Thyroid gland (tissue), 4 donors: ENCODE measurements around the gene PARD3.

ENCODE experiments used
- POLR2A ChIP-seq, 2 donors: fragments of 450-650 bp; IDR thresholded peaks; one replicate each; pipeline ENCODE4 v1.6.1; 2017; ENCODE audit warnings: antibody characterized with exemption in 2 of 2, mild to moderate bottlenecking in 2 of 2, moderate library complexity in 1 of 2
- TF ChIP-seq, protein P1 (sequence below), 6 experiments: fragments of 200-600 bp in 3 of 6; fragments of 450-650 bp in 3 of 6; sonication (generic) in 3 of 6; IDR thresholded peaks; one replicate each; pipeline ENCODE4 v1.5.1; 2016 to 2019; ENCODE audit warnings: antibody characterized with exemption in 6 of 6, mild to moderate bottlenecking in 2 of 6, inconsistent platforms in 1 of 6, moderate library complexity in 1 of 6

DNA sequence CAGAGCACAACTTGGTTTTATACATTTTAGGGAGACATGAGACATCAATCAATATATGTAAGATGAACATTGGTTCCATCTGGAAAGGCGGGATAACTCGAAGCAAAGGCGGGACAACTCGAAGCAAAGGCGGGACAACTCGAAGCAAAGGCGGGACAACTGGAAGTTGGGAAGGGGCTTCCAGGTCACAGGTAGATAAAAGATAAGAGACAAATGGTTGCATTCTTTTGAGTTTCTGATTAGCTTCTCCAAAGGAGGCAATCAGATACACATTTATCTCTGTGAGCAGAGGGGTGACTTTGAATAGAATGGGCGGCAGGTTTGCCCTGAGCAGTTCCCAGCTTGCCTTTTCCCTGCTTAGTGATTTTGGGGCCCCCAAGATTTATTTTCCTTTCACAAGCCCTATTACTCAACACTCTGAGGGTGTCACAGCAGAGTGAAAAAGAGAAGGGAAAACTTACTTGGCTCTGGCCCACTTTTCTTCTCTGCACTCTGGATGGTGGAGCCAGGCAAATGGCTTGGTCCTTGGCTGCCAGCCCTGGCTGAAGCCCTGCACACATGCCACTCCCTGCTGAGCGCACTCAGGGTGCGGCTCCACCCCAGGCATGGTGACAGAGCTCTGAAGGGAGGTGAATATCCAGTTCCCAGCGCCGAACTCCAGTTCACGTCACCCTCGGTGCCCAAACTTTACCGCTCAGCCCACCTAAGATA is 46.7 kb downstream of the PARD3 start:
- TF ChIP-seq, protein P1, sequence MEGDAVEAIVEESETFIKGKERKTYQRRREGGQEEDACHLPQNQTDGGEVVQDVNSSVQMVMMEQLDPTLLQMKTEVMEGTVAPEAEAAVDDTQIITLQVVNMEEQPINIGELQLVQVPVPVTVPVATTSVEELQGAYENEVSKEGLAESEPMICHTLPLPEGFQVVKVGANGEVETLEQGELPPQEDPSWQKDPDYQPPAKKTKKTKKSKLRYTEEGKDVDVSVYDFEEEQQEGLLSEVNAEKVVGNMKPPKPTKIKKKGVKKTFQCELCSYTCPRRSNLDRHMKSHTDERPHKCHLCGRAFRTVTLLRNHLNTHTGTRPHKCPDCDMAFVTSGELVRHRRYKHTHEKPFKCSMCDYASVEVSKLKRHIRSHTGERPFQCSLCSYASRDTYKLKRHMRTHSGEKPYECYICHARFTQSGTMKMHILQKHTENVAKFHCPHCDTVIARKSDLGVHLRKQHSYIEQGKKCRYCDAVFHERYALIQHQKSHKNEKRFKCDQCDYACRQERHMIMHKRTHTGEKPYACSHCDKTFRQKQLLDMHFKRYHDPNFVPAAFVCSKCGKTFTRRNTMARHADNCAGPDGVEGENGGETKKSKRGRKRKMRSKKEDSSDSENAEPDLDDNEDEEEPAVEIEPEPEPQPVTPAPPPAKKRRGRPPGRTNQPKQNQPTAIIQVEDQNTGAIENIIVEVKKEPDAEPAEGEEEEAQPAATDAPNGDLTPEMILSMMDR (IDR thresholded peaks at IDR 0.05), result no peak
- TF ChIP-seq POLR2A (IDR thresholded peaks at IDR 0.05), result no peak
